ENCODE data around the gene IRAK2.

The IRAK2 gene

DNA sequence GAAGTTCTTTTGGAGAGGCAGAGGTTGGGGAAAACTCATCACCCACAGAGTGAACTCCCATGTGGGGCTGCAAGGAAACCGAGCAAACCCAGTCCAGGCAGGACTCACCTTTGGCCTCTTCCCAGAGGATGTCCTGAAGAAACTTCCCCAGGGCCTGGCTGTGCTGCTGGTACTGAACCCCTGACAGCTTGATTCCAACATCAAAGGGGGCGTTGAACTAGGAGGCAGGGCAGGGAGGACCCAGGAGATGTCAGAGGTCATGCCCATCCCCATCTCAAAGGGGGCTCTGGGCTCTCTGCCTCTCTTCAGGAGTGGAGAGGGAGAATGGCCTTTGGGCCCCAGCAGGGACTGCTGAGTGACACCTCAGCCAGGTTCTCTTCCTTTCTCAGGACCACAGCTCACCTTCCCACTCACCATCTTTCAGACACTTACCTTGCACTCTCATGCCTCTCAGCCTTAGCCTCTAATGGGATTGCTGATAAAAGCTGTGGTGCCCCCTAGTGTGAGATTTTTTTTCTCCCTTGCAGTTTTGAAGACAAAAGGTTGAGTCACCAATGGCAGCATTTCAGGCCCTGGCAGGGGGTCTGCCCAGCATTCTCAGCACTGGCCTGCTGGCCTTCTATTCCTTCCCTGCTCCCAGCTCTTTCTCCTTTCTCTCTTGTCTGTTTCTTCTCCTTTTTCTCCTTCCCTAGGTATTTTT is 122.0 kb downstream of the IRAK2 start:
- TF ChIP-seq SIN3A (IDR thresholded peaks at IDR 0.05; ENCODE audit: borderline replicate concordance, insufficient read depth, low read length), result no peak
- TF ChIP-seq FOXP2 (optimal IDR thresholded peaks at IDR 0.05; ENCODE audit: borderline replicate concordance, extremely low read depth, extremely low read length, insufficient read depth), result no peak
- no peak for TF ChIP-seq POLR2AphosphoS5 (IDR thresholded peaks at IDR 0.05; ENCODE audit: low read depth, low read length)
- no peak for TF ChIP-seq TAF1 (IDR thresholded peaks at IDR 0.05; ENCODE audit: borderline replicate concordance, insufficient read depth, low read length)
- TF ChIP-seq, protein P1, sequence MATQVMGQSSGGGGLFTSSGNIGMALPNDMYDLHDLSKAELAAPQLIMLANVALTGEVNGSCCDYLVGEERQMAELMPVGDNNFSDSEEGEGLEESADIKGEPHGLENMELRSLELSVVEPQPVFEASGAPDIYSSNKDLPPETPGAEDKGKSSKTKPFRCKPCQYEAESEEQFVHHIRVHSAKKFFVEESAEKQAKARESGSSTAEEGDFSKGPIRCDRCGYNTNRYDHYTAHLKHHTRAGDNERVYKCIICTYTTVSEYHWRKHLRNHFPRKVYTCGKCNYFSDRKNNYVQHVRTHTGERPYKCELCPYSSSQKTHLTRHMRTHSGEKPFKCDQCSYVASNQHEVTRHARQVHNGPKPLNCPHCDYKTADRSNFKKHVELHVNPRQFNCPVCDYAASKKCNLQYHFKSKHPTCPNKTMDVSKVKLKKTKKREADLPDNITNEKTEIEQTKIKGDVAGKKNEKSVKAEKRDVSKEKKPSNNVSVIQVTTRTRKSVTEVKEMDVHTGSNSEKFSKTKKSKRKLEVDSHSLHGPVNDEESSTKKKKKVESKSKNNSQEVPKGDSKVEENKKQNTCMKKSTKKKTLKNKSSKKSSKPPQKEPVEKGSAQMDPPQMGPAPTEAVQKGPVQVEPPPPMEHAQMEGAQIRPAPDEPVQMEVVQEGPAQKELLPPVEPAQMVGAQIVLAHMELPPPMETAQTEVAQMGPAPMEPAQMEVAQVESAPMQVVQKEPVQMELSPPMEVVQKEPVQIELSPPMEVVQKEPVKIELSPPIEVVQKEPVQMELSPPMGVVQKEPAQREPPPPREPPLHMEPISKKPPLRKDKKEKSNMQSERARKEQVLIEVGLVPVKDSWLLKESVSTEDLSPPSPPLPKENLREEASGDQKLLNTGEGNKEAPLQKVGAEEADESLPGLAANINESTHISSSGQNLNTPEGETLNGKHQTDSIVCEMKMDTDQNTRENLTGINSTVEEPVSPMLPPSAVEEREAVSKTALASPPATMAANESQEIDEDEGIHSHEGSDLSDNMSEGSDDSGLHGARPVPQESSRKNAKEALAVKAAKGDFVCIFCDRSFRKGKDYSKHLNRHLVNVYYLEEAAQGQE (IDR thresholded peaks at IDR 0.05; ENCODE audit: insufficient read depth in 1 of 2, low read depth in 2 of 2, low read length in 2 of 2), result no peak

DNA sequence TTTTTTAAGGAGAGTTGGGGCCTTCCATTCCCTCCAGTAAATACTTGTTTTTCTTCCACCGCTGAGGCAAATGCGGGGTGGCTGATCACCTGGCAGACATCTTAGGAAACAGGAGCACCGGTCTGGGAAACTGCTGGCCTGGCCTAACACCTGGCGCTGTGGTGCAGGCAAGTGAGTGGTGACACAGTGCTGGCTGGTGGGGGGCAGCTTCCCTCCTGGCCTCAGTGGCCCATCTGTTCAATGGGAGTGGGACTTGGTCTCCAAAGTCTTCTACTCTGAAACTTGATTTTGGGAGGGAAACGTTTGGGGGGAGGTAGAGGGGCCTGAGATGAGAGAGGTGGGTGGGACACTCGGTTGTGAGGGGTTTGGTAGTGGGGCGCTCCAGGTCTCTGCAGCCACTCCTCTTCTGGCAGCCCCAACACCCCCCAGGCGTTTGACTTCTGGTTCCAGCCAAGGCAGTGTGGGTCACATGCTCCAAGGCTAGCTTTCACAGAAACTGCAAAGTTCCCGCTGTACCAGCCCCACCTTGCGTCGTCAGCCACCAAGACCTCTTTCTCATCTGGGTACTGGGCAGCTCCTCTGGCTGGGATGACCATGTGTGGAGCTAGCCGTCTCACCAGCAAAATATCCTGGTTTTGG is 123.3 kb downstream of the IRAK2 start:
- TF ChIP-seq, protein P1 (IDR thresholded peaks at IDR 0.05; ENCODE audit: insufficient read depth in 1 of 2, low read depth in 2 of 2, low read length in 2 of 2), result no peak
- no peak for TF ChIP-seq SIN3A (IDR thresholded peaks at IDR 0.05; ENCODE audit: borderline replicate concordance, insufficient read depth, low read length)
- TF ChIP-seq POLR2AphosphoS5 (IDR thresholded peaks at IDR 0.05; ENCODE audit: low read depth, low read length), result no peak
- TF ChIP-seq FOXP2 (optimal IDR thresholded peaks at IDR 0.05; ENCODE audit: borderline replicate concordance, extremely low read depth, extremely low read length, insufficient read depth), result no peak
- TF ChIP-seq TAF1 (IDR thresholded peaks at IDR 0.05; ENCODE audit: borderline replicate concordance, insufficient read depth, low read length), result no peak

DNA sequence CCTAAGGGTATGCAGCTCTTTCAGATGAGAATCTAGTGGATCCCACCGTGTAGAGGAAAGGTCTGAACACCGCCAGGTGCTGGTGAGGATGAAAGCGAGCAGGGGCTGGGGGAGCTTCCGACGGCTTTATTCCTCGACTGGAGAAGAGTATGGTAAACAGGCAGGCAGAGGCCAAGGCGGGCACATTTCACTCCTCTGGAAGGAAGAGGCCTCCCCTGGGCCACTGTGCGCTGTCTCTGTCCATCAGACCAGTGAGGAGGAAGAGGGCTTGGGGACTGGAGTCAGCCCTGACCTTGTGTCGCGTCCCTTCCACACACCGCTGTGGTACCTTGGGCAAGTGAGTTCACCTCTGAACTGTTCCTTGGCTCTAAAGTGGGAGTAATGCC is 123.8 kb downstream of the IRAK2 start:
- TF ChIP-seq, protein P1 (IDR thresholded peaks at IDR 0.05; ENCODE audit: insufficient read depth in 1 of 2, low read depth in 2 of 2, low read length in 2 of 2), result no peak
- TF ChIP-seq TAF1 (IDR thresholded peaks at IDR 0.05; ENCODE audit: borderline replicate concordance, insufficient read depth, low read length), result no peak
- TF ChIP-seq FOXP2 (optimal IDR thresholded peaks at IDR 0.05; ENCODE audit: borderline replicate concordance, extremely low read depth, extremely low read length, insufficient read depth), result no peak
- no peak for TF ChIP-seq POLR2AphosphoS5 (IDR thresholded peaks at IDR 0.05; ENCODE audit: low read depth, low read length)
- no peak for TF ChIP-seq SIN3A (IDR thresholded peaks at IDR 0.05; ENCODE audit: borderline replicate concordance, insufficient read depth, low read length)

DNA sequence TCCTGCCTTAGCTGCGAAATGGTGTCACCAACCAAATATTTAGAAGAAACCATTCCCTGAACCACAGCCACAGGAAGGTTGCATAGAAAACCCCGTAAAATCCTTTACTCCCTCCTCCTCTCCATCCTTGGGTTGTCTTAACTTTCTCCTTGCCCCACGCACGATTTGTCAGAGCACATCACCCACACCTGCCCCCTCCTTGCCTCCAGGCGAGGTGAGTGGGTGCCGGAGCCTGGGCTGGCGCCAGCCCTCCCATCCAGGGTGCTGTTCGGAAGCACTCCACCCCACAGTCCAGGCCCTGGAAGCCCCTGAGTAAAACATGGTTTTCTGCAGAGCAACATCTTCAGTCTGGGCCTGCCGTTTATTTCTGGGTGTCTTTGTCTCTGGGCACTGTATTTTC is 124.4 kb downstream of the IRAK2 start:
- TF ChIP-seq FOXP2 (optimal IDR thresholded peaks at IDR 0.05; ENCODE audit: borderline replicate concordance, extremely low read depth, extremely low read length, insufficient read depth), result no peak
- TF ChIP-seq TAF1 (IDR thresholded peaks at IDR 0.05; ENCODE audit: borderline replicate concordance, insufficient read depth, low read length), result no peak
- TF ChIP-seq, protein P1 (IDR thresholded peaks at IDR 0.05; ENCODE audit: insufficient read depth in 1 of 2, low read depth in 2 of 2, low read length in 2 of 2), result no peak
- no peak for TF ChIP-seq POLR2AphosphoS5 (IDR thresholded peaks at IDR 0.05; ENCODE audit: low read depth, low read length)
